K562 (cell line): ENCODE data around the gene ULK1. TPM values are rescaled to one million over a fixed set of nuclear protein-coding genes. Genes with fewer than 3 reads are reported as not detected.

Source experiments
- EGR1 ChIP-seq: fragments of 450-650 bp; conservative IDR thresholded peaks from 2 replicates; pipeline ENCODE4 v1.6.1; 2017; ENCODE audit warnings: mild to moderate bottlenecking
- PYGO2 ChIP-seq: fragments of 450-650 bp; IDR thresholded peaks from 2 replicates; pipeline ENCODE4 v1.6.1; 2016; ENCODE audit warnings: mild to moderate bottlenecking, missing genetic modification characterization, moderate library complexity, missing compliant biosample characterization
- RUNX1 ChIP-seq: sonication (generic); IDR thresholded peaks from 2 replicates; pipeline ENCODE4 v1.6.1; 2016; ENCODE audit warnings: antibody characterized with exemption, low read depth
- SNIP1 ChIP-seq: fragments of 450-650 bp; IDR thresholded peaks from 2 replicates; pipeline ENCODE4 v1.7.1; 2017; ENCODE audit warnings: low read depth, mild to moderate bottlenecking
- TBL1XR1 ChIP-seq, 2 experiments: IDR thresholded peaks; 2 replicates each; pipeline ENCODE4 v1.6.1; 2012; ENCODE audit warnings: improper control_type of control experiment in 2 of 2, low read length in 2 of 2, mild to moderate bottlenecking in 1 of 2
- ZBTB1 ChIP-seq: sonication (generic); formaldehyde crosslinking; IDR thresholded peaks from 2 replicates; pipeline ENCODE4 v1.8.1; 2023; ENCODE audit warnings: missing genetic modification reagents, low read depth, mild to moderate bottlenecking, borderline replicate concordance
- ZNF431 ChIP-seq: sonication (generic); formaldehyde crosslinking; IDR thresholded peaks from 2 replicates; pipeline ENCODE4 v1.8.0; 2022; ENCODE audit warnings: mild to moderate bottlenecking, missing genetic modification reagents
- ZNF561 ChIP-seq: fragments of 450-650 bp; formaldehyde crosslinking; conservative IDR thresholded peaks from 2 replicates; pipeline ENCODE4 v1.4.0; 2020; ENCODE audit warnings: mild to moderate bottlenecking, moderate library complexity
- ZNF77 ChIP-seq: fragments of 250-450 bp; sonication (Bioruptor Pico); IDR thresholded peaks from 2 replicates; pipeline ENCODE4 v1.5.0; 2020
- polyA plus RNA-seq, 8 experiments: library from polyadenylated mRNA; depleted of rRNA in 4 of 8; stranded (reverse) in 5 of 8; unstranded in 3 of 8; fragments of >200 nt; fragmentation: Nextera tagmentation in 2 of 8; fragmentation: Illumina TruSeq in 1 of 8; extraction: Ambion mirVana in 2 of 8; extraction: Trizol in 1 of 8; gene quantifications; 2 replicates each; pipeline versions ENCODE4 v1.2.1 to v1.2.3, GENCODE V29; 2011 to 2014; ENCODE audit warnings: inconsistent platforms in 1 of 8, missing spikeins in 1 of 8
- total RNA-seq, 7 experiments: library from RNA; depleted of rRNA in 6 of 7; stranded (reverse); fragments of >200 nt in 6 of 7; fragmentation: Illumina TruSeq in 2 of 7; extraction: Trizol in 2 of 7; gene quantifications; 2 replicates each; pipeline versions ENCODE4 v1.2.1 to v1.2.3, GENCODE V29; 2011 to 2021; ENCODE audit warnings: low replicate concordance in 1 of 7
- TF ChIP-seq, protein P1 (sequence below): fragments of 250-450 bp; sonication (Bioruptor Pico); IDR thresholded peaks from 2 replicates; pipeline ENCODE4 v1.5.0; 2021
- TF ChIP-seq, protein P2 (sequence below): sonication (generic); formaldehyde crosslinking; IDR thresholded peaks from 2 replicates; pipeline ENCODE4 v1.8.0; 2023; ENCODE audit warnings: missing genetic modification reagents, mild to moderate bottlenecking, borderline replicate concordance
- TF ChIP-seq, protein P3 (sequence below): fragments of 450-650 bp; conservative IDR thresholded peaks from 2 replicates; pipeline ENCODE4 v1.6.1; 2016; ENCODE audit warnings: missing genetic modification characterization, low read depth, mild to moderate bottlenecking, control low read depth, missing compliant biosample characterization
- TF ChIP-seq, protein P4 (sequence below): fragments of 250-450 bp; sonication (Bioruptor Pico); IDR thresholded peaks from 2 replicates; pipeline ENCODE4 v1.8.0; 2022; ENCODE audit warnings: moderate library complexity, mild to moderate bottlenecking, inconsistent platforms
- TF ChIP-seq, protein P5 (sequence below): fragments of 450-650 bp; IDR thresholded peaks from 2 replicates; pipeline ENCODE4 v1.6.1; 2016; ENCODE audit warnings: low read depth, mild to moderate bottlenecking, moderate library complexity
- TF ChIP-seq, protein P6 (sequence below), 2 experiments: fragments of 450-650 bp; IDR thresholded peaks; 2 replicates each; pipeline ENCODE4 v1.6.1; 2016

ULK1 gene
- total and polyA plus RNA-seq, 9 of the 15 experiments (the other 6 are each of a cell fraction or from before 2014, with no cell fraction given): 0.15 to 29.4 (median 2.5) TPM

DNA sequence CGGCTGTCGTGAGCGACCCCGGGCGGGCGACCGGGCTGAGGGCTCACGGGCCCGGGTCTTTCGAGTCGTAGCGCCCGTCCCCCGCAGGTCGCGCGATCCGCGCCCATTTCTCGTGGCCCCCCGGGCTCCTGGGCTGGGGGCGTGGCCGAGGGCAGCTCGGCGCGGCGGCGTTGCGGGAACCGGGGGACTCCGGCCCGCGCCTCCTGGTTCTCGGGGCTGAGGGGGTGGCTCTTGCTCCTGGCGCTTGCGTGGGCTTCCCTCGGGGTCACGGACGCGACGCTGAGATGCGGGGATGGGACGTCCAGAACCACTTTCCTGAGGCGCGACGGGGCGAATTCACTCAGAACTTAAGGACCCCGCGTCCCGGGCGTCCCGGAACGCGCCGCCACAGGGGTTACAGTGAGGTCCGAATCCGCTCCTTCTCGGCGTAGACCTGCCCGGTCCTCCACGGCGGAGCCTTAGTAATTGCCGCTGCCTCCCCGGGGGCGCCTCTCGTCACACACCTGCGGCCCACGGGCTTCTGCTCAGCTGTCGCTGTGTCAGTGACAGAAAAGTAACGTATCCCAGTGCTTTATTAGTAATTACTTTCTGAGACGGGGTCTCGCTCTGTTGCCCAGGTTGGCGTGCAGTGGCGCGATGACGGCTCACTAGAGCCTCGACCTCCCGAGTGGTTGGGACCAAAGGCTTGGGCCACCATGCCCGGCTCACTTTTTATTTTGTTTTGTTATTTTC, 55.9 kb downstream of the ULK1 start (continued):
- TF ChIP-seq, protein P1, sequence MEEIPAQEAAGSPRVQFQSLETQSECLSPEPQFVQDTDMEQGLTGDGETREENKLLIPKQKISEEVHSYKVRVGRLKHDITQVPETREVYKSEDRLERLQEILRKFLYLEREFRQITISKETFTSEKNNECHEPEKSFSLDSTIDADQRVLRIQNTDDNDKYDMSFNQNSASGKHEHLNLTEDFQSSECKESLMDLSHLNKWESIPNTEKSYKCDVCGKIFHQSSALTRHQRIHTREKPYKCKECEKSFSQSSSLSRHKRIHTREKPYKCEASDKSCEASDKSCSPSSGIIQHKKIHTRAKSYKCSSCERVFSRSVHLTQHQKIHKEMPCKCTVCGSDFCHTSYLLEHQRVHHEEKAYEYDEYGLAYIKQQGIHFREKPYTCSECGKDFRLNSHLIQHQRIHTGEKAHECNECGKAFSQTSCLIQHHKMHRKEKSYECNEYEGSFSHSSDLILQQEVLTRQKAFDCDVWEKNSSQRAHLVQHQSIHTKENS (CRISPR knock-in tag): no peak
- TF ChIP-seq RUNX1: no peak
- no peak for TF ChIP-seq PYGO2 (tag)
- TF ChIP-seq SNIP1: no peak
- TF ChIP-seq EGR1: peak; percentile 47; the same call in 1 of the 2 replicates
- no peak for TF ChIP-seq ZBTB1
- TF ChIP-seq, protein P2, sequence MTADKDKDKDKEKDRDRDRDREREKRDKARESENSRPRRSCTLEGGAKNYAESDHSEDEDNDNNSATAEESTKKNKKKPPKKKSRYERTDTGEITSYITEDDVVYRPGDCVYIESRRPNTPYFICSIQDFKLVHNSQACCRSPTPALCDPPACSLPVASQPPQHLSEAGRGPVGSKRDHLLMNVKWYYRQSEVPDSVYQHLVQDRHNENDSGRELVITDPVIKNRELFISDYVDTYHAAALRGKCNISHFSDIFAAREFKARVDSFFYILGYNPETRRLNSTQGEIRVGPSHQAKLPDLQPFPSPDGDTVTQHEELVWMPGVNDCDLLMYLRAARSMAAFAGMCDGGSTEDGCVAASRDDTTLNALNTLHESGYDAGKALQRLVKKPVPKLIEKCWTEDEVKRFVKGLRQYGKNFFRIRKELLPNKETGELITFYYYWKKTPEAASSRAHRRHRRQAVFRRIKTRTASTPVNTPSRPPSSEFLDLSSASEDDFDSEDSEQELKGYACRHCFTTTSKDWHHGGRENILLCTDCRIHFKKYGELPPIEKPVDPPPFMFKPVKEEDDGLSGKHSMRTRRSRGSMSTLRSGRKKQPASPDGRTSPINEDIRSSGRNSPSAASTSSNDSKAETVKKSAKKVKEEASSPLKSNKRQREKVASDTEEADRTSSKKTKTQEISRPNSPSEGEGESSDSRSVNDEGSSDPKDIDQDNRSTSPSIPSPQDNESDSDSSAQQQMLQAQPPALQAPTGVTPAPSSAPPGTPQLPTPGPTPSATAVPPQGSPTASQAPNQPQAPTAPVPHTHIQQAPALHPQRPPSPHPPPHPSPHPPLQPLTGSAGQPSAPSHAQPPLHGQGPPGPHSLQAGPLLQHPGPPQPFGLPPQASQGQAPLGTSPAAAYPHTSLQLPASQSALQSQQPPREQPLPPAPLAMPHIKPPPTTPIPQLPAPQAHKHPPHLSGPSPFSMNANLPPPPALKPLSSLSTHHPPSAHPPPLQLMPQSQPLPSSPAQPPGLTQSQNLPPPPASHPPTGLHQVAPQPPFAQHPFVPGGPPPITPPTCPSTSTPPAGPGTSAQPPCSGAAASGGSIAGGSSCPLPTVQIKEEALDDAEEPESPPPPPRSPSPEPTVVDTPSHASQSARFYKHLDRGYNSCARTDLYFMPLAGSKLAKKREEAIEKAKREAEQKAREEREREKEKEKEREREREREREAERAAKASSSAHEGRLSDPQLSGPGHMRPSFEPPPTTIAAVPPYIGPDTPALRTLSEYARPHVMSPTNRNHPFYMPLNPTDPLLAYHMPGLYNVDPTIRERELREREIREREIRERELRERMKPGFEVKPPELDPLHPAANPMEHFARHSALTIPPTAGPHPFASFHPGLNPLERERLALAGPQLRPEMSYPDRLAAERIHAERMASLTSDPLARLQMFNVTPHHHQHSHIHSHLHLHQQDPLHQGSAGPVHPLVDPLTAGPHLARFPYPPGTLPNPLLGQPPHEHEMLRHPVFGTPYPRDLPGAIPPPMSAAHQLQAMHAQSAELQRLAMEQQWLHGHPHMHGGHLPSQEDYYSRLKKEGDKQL: no peak
- TF ChIP-seq ZNF77 (CRISPR knock-in tag): no peak
- TF ChIP-seq, protein P3, sequence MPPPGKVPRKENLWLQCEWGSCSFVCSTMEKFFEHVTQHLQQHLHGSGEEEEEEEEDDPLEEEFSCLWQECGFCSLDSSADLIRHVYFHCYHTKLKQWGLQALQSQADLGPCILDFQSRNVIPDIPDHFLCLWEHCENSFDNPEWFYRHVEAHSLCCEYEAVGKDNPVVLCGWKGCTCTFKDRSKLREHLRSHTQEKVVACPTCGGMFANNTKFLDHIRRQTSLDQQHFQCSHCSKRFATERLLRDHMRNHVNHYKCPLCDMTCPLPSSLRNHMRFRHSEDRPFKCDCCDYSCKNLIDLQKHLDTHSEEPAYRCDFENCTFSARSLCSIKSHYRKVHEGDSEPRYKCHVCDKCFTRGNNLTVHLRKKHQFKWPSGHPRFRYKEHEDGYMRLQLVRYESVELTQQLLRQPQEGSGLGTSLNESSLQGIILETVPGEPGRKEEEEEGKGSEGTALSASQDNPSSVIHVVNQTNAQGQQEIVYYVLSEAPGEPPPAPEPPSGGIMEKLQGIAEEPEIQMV: no peak
- no peak for TF ChIP-seq TBL1XR1 (IDR thresholded peaks at IDR 0.05; ENCODE audit: low read length in 2 of 2)
- TF ChIP-seq, protein P4, sequence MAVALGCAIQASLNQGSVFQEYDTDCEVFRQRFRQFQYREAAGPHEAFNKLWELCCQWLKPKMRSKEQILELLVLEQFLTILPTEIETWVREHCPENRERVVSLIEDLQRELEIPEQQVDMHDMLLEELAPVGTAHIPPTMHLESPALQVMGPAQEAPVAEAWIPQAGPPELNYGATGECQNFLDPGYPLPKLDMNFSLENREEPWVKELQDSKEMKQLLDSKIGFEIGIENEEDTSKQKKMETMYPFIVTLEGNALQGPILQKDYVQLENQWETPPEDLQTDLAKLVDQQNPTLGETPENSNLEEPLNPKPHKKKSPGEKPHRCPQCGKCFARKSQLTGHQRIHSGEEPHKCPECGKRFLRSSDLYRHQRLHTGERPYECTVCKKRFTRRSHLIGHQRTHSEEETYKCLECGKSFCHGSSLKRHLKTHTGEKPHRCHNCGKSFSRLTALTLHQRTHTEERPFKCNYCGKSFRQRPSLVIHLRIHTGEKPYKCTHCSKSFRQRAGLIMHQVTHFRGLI: no peak
- TF ChIP-seq, protein P5, sequence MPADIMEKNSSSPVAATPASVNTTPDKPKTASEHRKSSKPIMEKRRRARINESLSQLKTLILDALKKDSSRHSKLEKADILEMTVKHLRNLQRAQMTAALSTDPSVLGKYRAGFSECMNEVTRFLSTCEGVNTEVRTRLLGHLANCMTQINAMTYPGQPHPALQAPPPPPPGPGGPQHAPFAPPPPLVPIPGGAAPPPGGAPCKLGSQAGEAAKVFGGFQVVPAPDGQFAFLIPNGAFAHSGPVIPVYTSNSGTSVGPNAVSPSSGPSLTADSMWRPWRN: no peak
- TF ChIP-seq, protein P6, sequence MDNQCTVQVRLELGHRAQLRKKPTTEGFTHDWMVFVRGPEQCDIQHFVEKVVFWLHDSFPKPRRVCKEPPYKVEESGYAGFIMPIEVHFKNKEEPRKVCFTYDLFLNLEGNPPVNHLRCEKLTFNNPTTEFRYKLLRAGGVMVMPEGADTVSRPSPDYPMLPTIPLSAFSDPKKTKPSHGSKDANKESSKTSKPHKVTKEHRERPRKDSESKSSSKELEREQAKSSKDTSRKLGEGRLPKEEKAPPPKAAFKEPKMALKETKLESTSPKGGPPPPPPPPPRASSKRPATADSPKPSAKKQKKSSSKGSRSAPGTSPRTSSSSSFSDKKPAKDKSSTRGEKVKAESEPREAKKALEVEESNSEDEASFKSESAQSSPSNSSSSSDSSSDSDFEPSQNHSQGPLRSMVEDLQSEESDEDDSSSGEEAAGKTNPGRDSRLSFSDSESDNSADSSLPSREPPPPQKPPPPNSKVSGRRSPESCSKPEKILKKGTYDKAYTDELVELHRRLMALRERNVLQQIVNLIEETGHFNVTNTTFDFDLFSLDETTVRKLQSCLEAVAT (IDR thresholded peaks at IDR 0.05): no peak
- no peak for TF ChIP-seq ZNF561 (CRISPR knock-in tag)
- no peak for TF ChIP-seq ZNF431 (CRISPR knock-in tag)
